Left ventricle myocardium superior (tissue), 1 donor: ENCODE measurements around the gene USP50. TPM values are rescaled to one million over a fixed set of nuclear protein-coding genes. Genes with fewer than 3 reads are reported as not detected.

Experiments used
- total RNA-seq: library from RNA; stranded (reverse); fragmentation: NEBNext Ultra II Directional; extraction: Animal tissue kit (Norgen Biotek cat#: 25700); gene quantifications from one replicate; pipeline ENCODE4 v1.2.1, GENCODE V29; 2021
- donor health status: DM: no; HTN: yes; CAD: no; lungs with severe emphysema.

USP50 gene
- total RNA-seq, 1 donor from 2014 or later = not detected

Other genes with a start within 250 kb of the USP50 start
- gene GABPB1, start 191.5 kb downstream of the USP50 start, total RNA-seq = 10.8 TPM
- 43.3 TPM for gene USP8, start 122.3 kb downstream of the USP50 start, total RNA-seq
- 31.4 TPM for gene TRPM7, start 140.1 kb upstream of the USP50 start, total RNA-seq
- 97.4 TPM for gene SPPL2A, start 219.0 kb upstream of the USP50 start, total RNA-seq